ENCODE measurements around the gene STK35. TPM values are rescaled to one million over a fixed set of nuclear protein-coding genes. Genes with fewer than 3 reads are reported as not detected.

Gene STK35
- total and polyA plus RNA-seq, 2 of the 8 experiments (the other 6 are each of a cell fraction or from before 2014, with no cell fraction given), result 24.9 to 45.0 TPM

GRCh38 chr20:2179949-2180348 is 78.3 kb downstream of the STK35 start:
- Histone ChIP-seq H4K8ac (ENCODE audit: extremely low read depth, insufficient read depth, low read length) (no peak overlapping the region), H3K56ac (replicated peaks; ENCODE audit: insufficient read length, low read depth, low read length) (no peak overlapping the region), H4K20me1 (replicated peaks in 1 of 2; ENCODE audit: control insufficient read depth in 1 of 2, insufficient read depth in 2 of 2, low read length in 2 of 2) (no peaks in the 10 kb centered on the region), H2BK15ac (ENCODE audit: low read length) (no peak overlapping the region), H3K23me2 (ENCODE audit: low read depth, low read length) (no peaks in the 10 kb centered on the region), H4K91ac (replicated peaks; ENCODE audit: insufficient read length, low read length) (no peak overlapping the region), H3K27me3 (replicated peaks in 1 of 4; ENCODE audit: control insufficient read depth in 3 of 4, extremely low read depth in 1 of 4, insufficient read depth in 3 of 4, low read length in 3 of 4) (no peaks in the 10 kb centered on the region; a peak in 1 of 7 replicates), H3K4me1 (replicated peaks in 1 of 4; ENCODE audit: control insufficient read depth in 3 of 4, insufficient read depth in 4 of 4, low read length in 3 of 4) (no peaks in the 10 kb centered on the region), H3K36me3 (ENCODE audit: control insufficient read depth in 2 of 4, insufficient read depth in 4 of 4, low read length in 3 of 4) (no peaks in the 10 kb centered on the region), H3K18ac (ENCODE audit: extremely low read depth, low read length) (no peak overlapping the region), H3K9me3 (ENCODE audit: insufficient read depth in 2 of 2, low read depth in 1 of 2, low read length in 1 of 2) (no peaks in the 10 kb centered on the region), H2BK120ac (replicated peaks; ENCODE audit: low read depth, low read length) (no peak overlapping the region), H2BK12ac (ENCODE audit: low read depth, low read length) (no peak overlapping the region), H3K4me3 (ENCODE audit: extremely low read depth in 1 of 4, insufficient read depth in 2 of 4, low read depth in 3 of 4, low read length in 4 of 4) (no peak overlapping the region), H2BK5ac (ENCODE audit: low read depth, low read length) (no peak overlapping the region), H3K23ac (ENCODE audit: insufficient read length) (no peak overlapping the region), H2BK20ac (ENCODE audit: low read length) (no peak overlapping the region), H3K4ac (replicated peaks; ENCODE audit: insufficient read length, low read depth, low read length) (no peak overlapping the region), H3K27ac (ENCODE audit: low read depth, low read length) (no peak overlapping the region), H3K14ac (ENCODE audit: insufficient read length) (no peak overlapping the region), H2AFZ (ENCODE audit: low read length) (no peak overlapping the region), H3K79me1 (ENCODE audit: low read depth, low read length) (no peaks in the 10 kb centered on the region), H3K79me2 (ENCODE audit: control insufficient read depth in 1 of 2, insufficient read depth in 2 of 2, low read length in 2 of 2) (no peaks in the 10 kb centered on the region), H2AK5ac (ENCODE audit: low read depth, low read length) (no peak overlapping the region), H3K9ac (replicated peaks in 1 of 4; ENCODE audit: extremely low read depth in 1 of 4, low read depth in 3 of 4, low read length in 3 of 4) (no peak overlapping the region), H4K5ac (ENCODE audit: insufficient read length, low read depth, low read length) (no peak overlapping the region), H3K4me2 (ENCODE audit: insufficient read depth in 1 of 2, low read depth in 2 of 2, low read length in 2 of 2) (no peak overlapping the region)
- DNase-seq (ENCODE audit: low read depth in 1 of 2, low spot score in 2 of 2) (no peak), FAIRE-seq (no peak)
- no peak for TF ChIP-seq RAD21 (IDR thresholded peaks at IDR 0.05 in 1 of 2, conservative IDR thresholded peaks at IDR 0.05 in 1 of 2; ENCODE audit: low read depth in 2 of 2, low read length in 2 of 2)
- POLR2A ChIA-PET (ENCODE audit: partially characterized antibody), result no interaction called here
- CTCF ChIA-PET (ENCODE audit: partially characterized antibody), result interaction anchor here (0.6 to 2.8 kb wide), 9 partner anchors 10 to 272 kb away, joined by 3 to 9 read pairs (median 3); no protein-coding TSS in a partner anchor
- WGBS, 2 experiments (ENCODE audit: extremely low coverage in 1 of 2, insufficient coverage in 1 of 2, insufficient read length in 1 of 2, insufficient replicate concordance in 2 of 2, low coverage in 1 of 2, low lambda C conversion rate in 2 of 2, missing lambda C conversion rate in 1 of 2), result 85% methylated on average over 2 of the region's 2 CpGs; no CpG with 5 or more reads in 1 of the 2 experiments
